IMR-90 (cell line): ENCODE data around the gene ADAMTS19.

Experiments
- TF ChIP-seq, protein P1 (sequence below): conservative IDR thresholded peaks from 2 replicates; pipeline ENCODE4 v1.5.1; 2012; ENCODE audit warnings: mild to moderate bottlenecking, low read depth, low read length, improper control_type of control experiment
- TF ChIP-seq, protein P2 (sequence below): fragments of 150-350 bp; IDR thresholded peaks from 2 replicates; pipeline ENCODE4 v1.6.1; 2017; ENCODE audit warnings: mild to moderate bottlenecking, antibody characterized with exemption, low read length, low read depth

GRCh38 chr5:129630101-129630500, 170.0 kb downstream of the ADAMTS19 start:
- TF ChIP-seq, protein P1, sequence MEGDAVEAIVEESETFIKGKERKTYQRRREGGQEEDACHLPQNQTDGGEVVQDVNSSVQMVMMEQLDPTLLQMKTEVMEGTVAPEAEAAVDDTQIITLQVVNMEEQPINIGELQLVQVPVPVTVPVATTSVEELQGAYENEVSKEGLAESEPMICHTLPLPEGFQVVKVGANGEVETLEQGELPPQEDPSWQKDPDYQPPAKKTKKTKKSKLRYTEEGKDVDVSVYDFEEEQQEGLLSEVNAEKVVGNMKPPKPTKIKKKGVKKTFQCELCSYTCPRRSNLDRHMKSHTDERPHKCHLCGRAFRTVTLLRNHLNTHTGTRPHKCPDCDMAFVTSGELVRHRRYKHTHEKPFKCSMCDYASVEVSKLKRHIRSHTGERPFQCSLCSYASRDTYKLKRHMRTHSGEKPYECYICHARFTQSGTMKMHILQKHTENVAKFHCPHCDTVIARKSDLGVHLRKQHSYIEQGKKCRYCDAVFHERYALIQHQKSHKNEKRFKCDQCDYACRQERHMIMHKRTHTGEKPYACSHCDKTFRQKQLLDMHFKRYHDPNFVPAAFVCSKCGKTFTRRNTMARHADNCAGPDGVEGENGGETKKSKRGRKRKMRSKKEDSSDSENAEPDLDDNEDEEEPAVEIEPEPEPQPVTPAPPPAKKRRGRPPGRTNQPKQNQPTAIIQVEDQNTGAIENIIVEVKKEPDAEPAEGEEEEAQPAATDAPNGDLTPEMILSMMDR: no peak
- TF ChIP-seq, protein P2, sequence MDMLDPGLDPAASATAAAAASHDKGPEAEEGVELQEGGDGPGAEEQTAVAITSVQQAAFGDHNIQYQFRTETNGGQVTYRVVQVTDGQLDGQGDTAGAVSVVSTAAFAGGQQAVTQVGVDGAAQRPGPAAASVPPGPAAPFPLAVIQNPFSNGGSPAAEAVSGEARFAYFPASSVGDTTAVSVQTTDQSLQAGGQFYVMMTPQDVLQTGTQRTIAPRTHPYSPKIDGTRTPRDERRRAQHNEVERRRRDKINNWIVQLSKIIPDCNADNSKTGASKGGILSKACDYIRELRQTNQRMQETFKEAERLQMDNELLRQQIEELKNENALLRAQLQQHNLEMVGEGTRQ: no peak
